Chondrocyte (in vitro differentiated cells): ENCODE data around the gene TMEM120B. TPM values are rescaled to one million over a fixed set of nuclear protein-coding genes. Genes with fewer than 3 reads are reported as not detected.

ENCODE experiments used
- DNase-seq: peaks from one replicate; pipeline ENCODE4 v3.0.0; 2021; ENCODE audit warnings: mixed read lengths, low spot score
- H3K27ac Mint-ChIP-seq: one replicate; pipeline ENCODE4 v1.8.0; 2021; ENCODE audit warnings: mild to moderate bottlenecking, moderate library complexity, mixed read lengths; ENCODE audit not compliant: unreplicated experiment
- H3K27me3 Mint-ChIP-seq: 2 replicates; pipeline ENCODE4 v1.8.0; 2021; ENCODE audit warnings: low read depth, mixed read lengths
- H3K36me3 Mint-ChIP-seq: 2 replicates; pipeline ENCODE4 v1.8.0; 2021; ENCODE audit warnings: low read depth, mixed read lengths
- H3K4me1 Mint-ChIP-seq: 2 replicates; pipeline ENCODE4 v1.8.0; 2021; ENCODE audit warnings: low read depth, mild to moderate bottlenecking, mixed read lengths
- H3K4me3 Mint-ChIP-seq: one replicate; pipeline ENCODE4 v1.8.0; 2021; ENCODE audit warnings: mild to moderate bottlenecking, moderate library complexity, mixed read lengths; ENCODE audit not compliant: unreplicated experiment
- H3K9me3 Mint-ChIP-seq: 2 replicates; pipeline ENCODE4 v1.8.0; 2021; ENCODE audit warnings: low read depth, mixed read lengths
- total RNA-seq: library from RNA; stranded (reverse); gene quantifications from 3 replicates; pipeline ENCODE4 v1.2.1, GENCODE V29; 2021
- TF ChIP-seq, protein P1 (sequence below): fragments of 200-600 bp; sonication (generic); IDR thresholded peaks from 2 replicates; pipeline ENCODE4 v1.5.0; 2021; ENCODE audit warnings: antibody characterized with exemption, mild to moderate bottlenecking, moderate library complexity

TMEM120B gene
- total RNA-seq, 1 donor from 2014 or later: 15.3 TPM

DNA sequence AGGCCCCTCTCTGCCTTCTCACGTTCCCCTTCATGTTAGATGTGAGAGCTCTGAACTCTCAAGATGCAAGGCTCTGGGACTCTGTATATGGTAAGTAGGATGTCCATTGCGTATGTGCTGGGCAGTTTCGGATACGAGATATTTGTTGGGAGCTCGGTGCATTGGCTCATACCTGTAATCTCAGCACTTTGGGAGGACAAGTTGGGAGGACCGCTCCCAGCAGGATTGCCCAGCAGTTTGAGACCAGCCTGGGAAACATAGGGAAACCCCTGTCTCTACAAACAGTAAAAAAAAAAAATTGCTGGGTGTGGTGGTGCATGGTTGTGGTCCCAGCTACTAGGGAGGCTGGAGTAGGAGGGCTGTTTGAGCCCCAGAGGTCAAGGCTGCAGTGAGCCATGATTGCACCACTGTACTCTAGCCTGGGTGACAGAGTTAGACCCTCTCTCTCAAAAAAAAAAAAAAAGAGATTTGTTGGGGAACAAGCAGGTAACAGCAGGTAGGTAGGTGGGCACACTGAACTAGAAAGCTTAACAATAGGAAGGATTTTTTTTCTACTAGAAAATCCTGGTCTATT lies 3.4 kb downstream of the TMEM120B start:
- Mint-ChIP-seq H3K27me3 (no peaks in the 10 kb centered on the region), H3K27ac (no peak overlapping the region), H3K36me3 (no peaks in the 10 kb centered on the region), H3K4me1 (peaks cover 43% of the 10 kb centered on the region), H3K4me3 (no peak overlapping the region), H3K9me3 (no peaks in the 10 kb centered on the region)
- TF ChIP-seq, protein P1, sequence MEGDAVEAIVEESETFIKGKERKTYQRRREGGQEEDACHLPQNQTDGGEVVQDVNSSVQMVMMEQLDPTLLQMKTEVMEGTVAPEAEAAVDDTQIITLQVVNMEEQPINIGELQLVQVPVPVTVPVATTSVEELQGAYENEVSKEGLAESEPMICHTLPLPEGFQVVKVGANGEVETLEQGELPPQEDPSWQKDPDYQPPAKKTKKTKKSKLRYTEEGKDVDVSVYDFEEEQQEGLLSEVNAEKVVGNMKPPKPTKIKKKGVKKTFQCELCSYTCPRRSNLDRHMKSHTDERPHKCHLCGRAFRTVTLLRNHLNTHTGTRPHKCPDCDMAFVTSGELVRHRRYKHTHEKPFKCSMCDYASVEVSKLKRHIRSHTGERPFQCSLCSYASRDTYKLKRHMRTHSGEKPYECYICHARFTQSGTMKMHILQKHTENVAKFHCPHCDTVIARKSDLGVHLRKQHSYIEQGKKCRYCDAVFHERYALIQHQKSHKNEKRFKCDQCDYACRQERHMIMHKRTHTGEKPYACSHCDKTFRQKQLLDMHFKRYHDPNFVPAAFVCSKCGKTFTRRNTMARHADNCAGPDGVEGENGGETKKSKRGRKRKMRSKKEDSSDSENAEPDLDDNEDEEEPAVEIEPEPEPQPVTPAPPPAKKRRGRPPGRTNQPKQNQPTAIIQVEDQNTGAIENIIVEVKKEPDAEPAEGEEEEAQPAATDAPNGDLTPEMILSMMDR: no peak
- DNase-seq: no peak

DNA sequence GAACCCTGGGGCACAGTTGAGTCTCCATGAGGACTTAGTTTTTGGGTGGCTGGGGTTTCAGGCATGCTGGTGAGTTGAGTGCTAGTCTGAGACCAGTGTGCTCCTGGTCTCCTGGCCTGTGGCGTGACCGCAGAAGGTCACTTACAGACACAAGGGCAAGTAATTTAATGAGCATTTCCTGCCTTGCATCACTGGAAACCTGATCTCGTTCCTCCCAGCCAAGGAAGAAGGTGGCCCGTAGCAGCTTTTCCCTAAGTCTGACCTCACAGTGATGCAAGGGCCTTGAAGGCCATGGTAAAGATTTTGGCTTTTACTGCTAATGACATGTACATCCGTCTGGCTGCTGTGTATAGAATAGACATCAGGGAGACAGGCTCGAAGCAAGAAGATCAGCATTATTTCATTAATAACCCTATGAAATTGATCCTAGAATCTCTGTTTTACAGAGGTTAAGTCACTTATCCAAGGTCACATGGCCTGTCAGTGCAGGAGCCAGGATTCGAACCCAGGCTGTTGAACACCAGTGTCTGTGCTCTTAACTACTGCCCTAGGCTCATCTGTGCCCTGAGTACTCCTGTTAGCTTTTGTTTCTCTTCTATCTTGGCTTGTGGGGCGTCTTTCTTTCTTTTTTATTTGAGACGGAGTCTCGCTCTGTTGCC lies 4.6 kb downstream of the TMEM120B start:
- Mint-ChIP-seq H3K4me3 (no peak overlapping the region), H3K27ac (peak overlapping the region; percentile 65), H3K9me3 (no peaks in the 10 kb centered on the region), H3K4me1 (peaks cover 38% of the 10 kb centered on the region), H3K36me3 (no peaks in the 10 kb centered on the region), H3K27me3 (no peaks in the 10 kb centered on the region)
- DNase-seq: no peak
- TF ChIP-seq, protein P1: no peak

DNA sequence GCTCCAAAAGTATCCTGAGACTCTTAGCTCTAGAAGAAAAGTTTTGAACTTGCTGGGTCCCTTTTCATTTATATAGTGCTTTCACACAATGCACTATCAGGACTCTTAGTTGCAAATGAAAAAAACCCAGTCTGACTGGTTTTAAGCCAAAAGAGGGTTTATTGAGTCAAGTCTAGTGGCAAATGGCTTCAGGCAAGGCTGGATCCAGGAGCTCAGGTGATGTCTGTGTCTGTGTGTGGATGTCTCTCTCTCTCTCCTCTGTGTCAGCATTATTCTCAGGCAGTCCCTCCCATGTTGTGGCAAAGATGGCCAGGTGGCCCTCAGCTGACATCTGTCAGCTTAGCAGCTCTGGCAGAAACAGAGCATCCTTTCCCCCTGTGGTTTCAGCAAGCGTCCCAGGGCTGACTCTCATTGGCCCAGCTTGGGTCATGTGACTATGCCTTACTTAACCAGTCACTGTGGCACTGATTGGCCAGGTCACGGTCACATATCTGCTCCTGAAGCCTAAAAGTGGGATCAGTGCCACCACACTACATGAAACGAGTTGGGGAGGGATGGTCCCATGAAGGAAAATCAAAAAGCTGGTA lies 6.2 kb downstream of the TMEM120B start:
- TF ChIP-seq, protein P1: no peak
- no peaks in the 10 kb centered on the region for H3K36me3 Mint-ChIP-seq
- H3K4me3 Mint-ChIP-seq: no peak overlapping the region
- no peak for DNase-seq
- no peak overlapping the region for H3K27ac Mint-ChIP-seq
- peaks cover 31% of the 10 kb centered on the region for H3K4me1 Mint-ChIP-seq
- no peaks in the 10 kb centered on the region for H3K9me3 Mint-ChIP-seq
- H3K27me3 Mint-ChIP-seq: no peaks in the 10 kb centered on the region

DNA sequence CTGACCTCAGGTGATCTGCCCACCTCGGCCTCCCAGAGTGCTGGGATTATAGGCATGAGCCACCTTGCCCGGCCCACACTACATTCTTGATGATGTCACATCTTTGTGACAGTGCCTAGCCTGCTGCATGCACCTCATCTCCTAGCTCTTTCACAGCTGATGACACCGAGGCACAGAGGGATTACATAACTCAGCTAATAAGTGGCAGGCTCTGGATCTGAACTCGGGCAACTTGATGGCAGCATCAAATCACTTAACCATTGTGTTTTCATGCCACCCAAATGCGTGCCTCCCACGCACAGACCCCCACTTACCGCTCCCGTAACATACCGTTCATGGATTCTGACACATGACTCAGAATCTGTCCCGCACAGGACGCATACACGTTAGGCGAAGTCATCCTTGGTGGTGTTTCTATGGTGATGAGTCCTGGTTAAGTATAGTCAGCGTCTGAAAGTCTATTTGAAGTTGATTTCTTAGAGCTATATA lies 7.4 kb downstream of the TMEM120B start:
- no peak for DNase-seq
- Mint-ChIP-seq H3K27me3 (no peaks in the 10 kb centered on the region), H3K4me1 (peaks cover 22% of the 10 kb centered on the region), H3K27ac (peak overlapping the region; percentile 90), H3K36me3 (peaks cover 5% of the 10 kb centered on the region), H3K4me3 (no peak overlapping the region), H3K9me3 (no peaks in the 10 kb centered on the region)
- TF ChIP-seq, protein P1: no peak

DNA sequence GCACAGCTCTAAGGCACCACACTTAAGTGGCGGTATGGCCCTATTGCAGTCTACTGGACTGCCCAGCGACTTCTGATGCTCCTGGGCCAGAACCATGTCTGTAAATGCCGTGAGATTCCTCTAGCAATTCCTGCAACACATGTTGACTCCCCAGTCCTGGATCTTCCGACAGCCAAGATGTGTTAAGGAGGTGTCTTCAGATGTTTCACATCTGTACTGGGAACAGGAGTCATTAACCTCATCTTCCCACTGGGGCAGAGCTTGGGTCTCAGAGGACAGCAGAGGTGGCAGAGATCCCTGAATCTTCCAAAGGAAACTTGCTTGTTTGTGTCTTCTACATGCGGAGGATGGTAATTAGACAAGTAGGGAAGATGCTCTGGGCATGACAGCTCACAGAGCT lies 8.2 kb downstream of the TMEM120B start:
- H3K27ac Mint-ChIP-seq: peak overlapping the region; percentile 90
- no peaks in the 10 kb centered on the region for H3K9me3 Mint-ChIP-seq
- TF ChIP-seq, protein P1: no peak
- DNase-seq: no peak
- H3K4me3 Mint-ChIP-seq: no peak overlapping the region
- peaks cover 5% of the 10 kb centered on the region for H3K36me3 Mint-ChIP-seq
- H3K4me1 Mint-ChIP-seq: peaks cover 22% of the 10 kb centered on the region
- H3K27me3 Mint-ChIP-seq: no peaks in the 10 kb centered on the region
